Thoracic aorta (tissue), 2 donors: ENCODE results near the gene SMARCD3. TPM values are rescaled to one million over a fixed set of nuclear protein-coding genes. Genes with fewer than 3 reads are reported as not detected.

Experiments used
- ATAC-seq: fragments of 150-250 bp; one replicate; pipeline ENCODE4 v1.8.0; 2017; ENCODE audit warnings: low read depth; ENCODE audit not compliant: insufficient number of reproducible peaks, low FRiP score
- DNase-seq: peaks from one replicate; pipeline ENCODE4 v3.0.0-alpha.2; 2020; ENCODE audit warnings: low spot score
- H3K27ac ChIP-seq, 2 donors: fragments of 200-600 bp; sonication (generic); 1 replicate in 1 of 2; 2 replicates in 1 of 2; pipeline ENCODE4 v1.5.1; 2016; ENCODE audit warnings: mild to moderate bottlenecking in 2 of 2, moderate library complexity in 2 of 2
- H3K27me3 ChIP-seq: fragments of 200-600 bp; sonication (generic); replicated peaks from 2 replicates; pipeline ENCODE4 v1.6.0; 2016; ENCODE audit warnings: mild to moderate bottlenecking; ENCODE audit not compliant: insufficient read depth
- H3K36me3 ChIP-seq: fragments of 200-600 bp; sonication (generic); one replicate; pipeline ENCODE4 v1.5.1; 2016
- H3K4me1 ChIP-seq, 2 donors: fragments of 200-600 bp; sonication (generic); 1 replicate in 1 of 2; 2 replicates in 1 of 2; pipeline versions ENCODE4 v1.5.1 to v1.6.0; 2016; ENCODE audit warnings: low read depth in 2 of 2, mild to moderate bottlenecking in 1 of 2; ENCODE audit not compliant: control insufficient read depth in 1 of 2
- H3K4me3 ChIP-seq: fragments of 200-600 bp; sonication (generic); 2 replicates; pipeline ENCODE4 v1.5.1; 2016; ENCODE audit warnings: mild to moderate bottlenecking
- H3K9me3 ChIP-seq: fragments of 200-600 bp; sonication (generic); 2 replicates; pipeline ENCODE4 v1.5.1; 2016
- total RNA-seq, 2 donors: library from RNA; depleted of rRNA; stranded (reverse); fragments of >200 nt; gene quantifications; one replicate each; pipeline versions ENCODE4 v1.1.0 to v1.2.3, GENCODE V29; 2016
- TF ChIP-seq, protein P1 (sequence below): fragments of 200-600 bp; sonication (generic); IDR thresholded peaks from one replicate; pipeline ENCODE4 v1.5.1; 2019; ENCODE audit warnings: antibody characterized with exemption

Gene SMARCD3
- total RNA-seq, 2 donors from 2014 or later: 51.1 to 110 TPM

DNA sequence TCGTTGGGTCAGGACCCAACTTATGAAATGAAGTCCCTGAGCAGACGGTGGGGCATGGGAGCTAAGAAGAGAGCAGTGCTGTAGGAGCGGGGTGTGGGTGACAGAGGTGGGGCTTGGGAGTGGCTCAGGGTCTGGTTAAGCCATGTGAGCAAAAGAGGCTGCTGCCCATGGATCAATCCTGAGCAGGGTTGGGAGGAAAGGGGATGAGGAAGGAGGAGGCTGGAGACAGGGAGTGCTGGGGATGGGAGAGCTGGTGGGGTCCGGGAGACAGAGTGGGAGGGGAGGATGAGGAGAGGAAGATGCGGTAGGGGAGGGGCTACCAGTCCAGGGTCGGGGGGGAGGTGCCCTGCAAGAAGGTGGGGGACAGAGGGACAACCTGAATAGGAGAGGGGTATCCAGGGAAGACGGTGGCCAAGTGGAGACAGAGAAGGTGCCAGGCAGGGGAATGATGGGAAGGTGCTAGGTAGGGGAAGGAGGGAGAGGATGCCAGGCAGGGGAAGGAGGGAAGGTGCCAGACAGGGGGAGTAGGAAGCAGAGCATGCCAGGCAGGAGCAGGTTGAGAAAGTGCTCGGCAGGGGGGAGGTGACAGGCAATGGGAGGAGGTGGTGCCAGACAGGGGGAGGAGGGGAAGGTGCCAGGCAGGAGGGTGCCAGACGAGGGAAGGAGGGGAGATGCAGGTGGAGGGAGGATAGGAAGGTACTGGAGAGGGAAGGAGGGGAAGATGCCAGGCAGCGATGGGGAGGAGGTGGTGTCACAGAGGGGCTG lies 27.5 kb upstream of the SMARCD3 start:
- H3K27ac ChIP-seq: peak overlapping the region; percentile 32 to 47
- TF ChIP-seq, protein P1, sequence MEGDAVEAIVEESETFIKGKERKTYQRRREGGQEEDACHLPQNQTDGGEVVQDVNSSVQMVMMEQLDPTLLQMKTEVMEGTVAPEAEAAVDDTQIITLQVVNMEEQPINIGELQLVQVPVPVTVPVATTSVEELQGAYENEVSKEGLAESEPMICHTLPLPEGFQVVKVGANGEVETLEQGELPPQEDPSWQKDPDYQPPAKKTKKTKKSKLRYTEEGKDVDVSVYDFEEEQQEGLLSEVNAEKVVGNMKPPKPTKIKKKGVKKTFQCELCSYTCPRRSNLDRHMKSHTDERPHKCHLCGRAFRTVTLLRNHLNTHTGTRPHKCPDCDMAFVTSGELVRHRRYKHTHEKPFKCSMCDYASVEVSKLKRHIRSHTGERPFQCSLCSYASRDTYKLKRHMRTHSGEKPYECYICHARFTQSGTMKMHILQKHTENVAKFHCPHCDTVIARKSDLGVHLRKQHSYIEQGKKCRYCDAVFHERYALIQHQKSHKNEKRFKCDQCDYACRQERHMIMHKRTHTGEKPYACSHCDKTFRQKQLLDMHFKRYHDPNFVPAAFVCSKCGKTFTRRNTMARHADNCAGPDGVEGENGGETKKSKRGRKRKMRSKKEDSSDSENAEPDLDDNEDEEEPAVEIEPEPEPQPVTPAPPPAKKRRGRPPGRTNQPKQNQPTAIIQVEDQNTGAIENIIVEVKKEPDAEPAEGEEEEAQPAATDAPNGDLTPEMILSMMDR: no peak
- peaks cover 12 to 33% of the 10 kb centered on the region in 2 donors for H3K4me1 ChIP-seq
- no peaks in the 10 kb centered on the region for H3K36me3 ChIP-seq
- peak overlapping the region; percentile 66 for H3K4me3 ChIP-seq
- H3K27me3 ChIP-seq: no peaks in the 10 kb centered on the region
- DNase-seq (no peak), ATAC-seq (no peak)
- no peaks in the 10 kb centered on the region for H3K9me3 ChIP-seq

DNA sequence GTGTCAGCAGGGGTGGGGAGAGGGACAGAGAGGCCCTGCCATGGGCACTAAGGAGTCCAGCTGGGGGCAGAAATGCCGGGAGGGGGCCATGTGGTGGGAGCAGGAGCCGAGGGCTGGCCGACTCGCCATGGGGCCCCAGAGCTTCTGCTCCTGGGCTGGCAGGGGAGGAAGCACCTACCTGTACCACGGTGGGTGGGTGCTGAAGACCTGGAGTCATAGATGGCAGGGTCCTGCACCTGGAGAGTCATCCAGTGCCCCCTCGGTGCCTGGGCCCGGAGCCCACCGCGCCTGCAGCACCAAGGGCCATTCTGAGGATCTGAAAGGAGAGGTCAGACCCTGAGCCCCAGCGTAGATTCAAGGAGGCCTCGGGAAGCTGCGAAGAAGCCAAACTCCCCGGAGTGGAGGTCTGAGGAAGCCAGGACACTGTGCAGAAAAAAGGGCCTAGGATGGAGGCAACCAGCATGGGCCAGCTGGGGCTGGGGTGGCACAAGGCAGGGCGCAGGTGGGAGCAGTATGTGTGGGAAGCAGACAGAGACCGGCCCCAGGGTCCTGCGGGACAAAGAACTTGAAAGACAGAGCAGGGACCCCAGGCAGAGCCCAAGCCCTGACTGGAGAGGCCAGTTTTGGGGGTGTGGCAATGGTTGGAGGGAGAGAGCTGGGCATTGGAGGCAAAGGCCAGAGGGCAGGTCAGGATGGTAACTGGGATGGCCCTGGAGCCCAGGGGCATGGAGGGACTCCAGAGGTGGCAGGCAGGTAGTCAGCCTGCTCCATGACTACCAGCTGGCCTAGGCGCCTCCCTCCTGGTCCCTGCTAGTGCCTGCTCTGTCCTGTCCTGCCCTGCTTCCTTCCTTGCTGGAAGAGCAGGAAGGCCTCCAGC lies 26.7 kb upstream of the SMARCD3 start:
- TF ChIP-seq, protein P1: no peak
- H3K27ac ChIP-seq: peak overlapping the region; percentile 32 to 47
- ATAC-seq (no peak), DNase-seq (no peak)
- no peaks in the 10 kb centered on the region for H3K27me3 ChIP-seq
- H3K36me3 ChIP-seq: no peaks in the 10 kb centered on the region
- peaks cover 12 to 33% of the 10 kb centered on the region in 2 donors for H3K4me1 ChIP-seq
- H3K4me3 ChIP-seq: no peak overlapping the region
- no peaks in the 10 kb centered on the region for H3K9me3 ChIP-seq

DNA sequence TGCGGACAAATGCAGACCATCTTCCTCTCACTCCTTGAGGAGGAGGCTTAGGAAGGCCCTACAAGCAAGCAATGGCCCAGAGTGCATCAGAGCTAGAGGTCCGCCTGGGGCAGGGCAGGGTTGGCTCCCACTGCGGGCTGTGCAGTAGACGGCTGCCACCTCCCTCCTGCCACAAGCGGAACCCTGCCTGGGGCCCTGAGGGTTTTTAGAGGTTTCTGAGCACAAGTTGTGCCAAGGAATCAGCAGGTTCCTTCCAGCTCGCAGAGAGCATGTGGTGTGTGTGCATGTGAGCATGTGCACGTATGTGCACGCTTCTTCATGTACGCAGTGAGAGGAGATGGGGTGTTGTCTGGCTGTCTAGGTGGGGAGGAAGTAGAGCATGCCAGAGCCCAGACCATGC lies 25.9 kb upstream of the SMARCD3 start:
- TF ChIP-seq, protein P1: no peak
- DNase-seq (no peak), ATAC-seq (no peak)
- Histone ChIP-seq H3K4me1 (peaks cover 12 to 33% of the 10 kb centered on the region in 2 donors), H3K27ac (no peak overlapping the region), H3K4me3 (no peak overlapping the region), H3K9me3 (no peaks in the 10 kb centered on the region), H3K36me3 (no peaks in the 10 kb centered on the region), H3K27me3 (no peaks in the 10 kb centered on the region)

DNA sequence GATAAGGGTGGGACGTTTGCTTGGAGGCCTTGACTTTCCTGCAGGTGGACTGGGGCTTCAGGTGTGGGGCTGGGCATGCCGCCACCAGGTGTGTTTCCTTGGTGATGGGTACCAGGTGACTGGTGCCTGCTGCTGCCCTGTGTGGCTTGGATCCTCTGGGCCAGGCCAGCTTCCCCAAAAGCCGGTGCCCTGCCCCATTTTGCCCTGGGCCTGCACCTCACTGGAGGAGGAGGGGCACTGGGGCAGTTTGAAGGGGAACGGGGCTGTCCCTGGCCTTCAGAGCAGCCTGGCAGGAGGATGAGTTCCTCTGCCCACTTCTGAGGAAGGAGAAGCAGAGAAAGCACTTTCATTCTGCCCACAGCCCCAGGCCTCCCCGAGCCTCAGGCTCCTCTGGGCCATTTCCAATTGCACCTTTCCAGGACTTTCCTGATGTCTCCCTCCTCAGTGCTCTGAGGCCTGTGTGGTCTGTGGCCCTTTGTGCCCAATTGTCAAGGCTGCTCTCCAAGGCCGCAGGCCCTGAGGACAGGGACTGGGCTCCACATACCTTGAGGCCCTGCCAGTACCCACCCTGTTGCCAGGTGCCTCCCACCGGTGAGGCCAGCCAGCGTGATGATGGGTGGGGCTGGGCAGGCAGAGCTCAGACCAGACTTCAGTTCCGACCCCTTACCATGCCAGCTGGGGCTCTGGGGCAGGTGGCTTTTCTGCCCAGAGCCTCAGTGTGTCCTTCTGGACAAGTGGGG lies 25.3 kb upstream of the SMARCD3 start:
- DNase-seq (no peak), ATAC-seq (no peak)
- Histone ChIP-seq H3K27me3 (no peaks in the 10 kb centered on the region), H3K36me3 (no peaks in the 10 kb centered on the region), H3K4me1 (peaks cover 12 to 33% of the 10 kb centered on the region in 2 donors), H3K4me3 (no peak overlapping the region), H3K9me3 (no peaks in the 10 kb centered on the region), H3K27ac (no peak overlapping the region)
- TF ChIP-seq, protein P1: no peak
